Endothelial cell of umbilical vein (primary cell): ENCODE data around the gene CACTIN.
"Not testable (repeated sequence)": the region's sequence is repeated elsewhere in the genome, so short reads cannot be mapped to it uniquely, and the experiment has no call there.

Experiments
- EZH2 ChIP-seq: IDR thresholded peaks from 2 replicates; pipeline ENCODE4 v1.6.1; 2012; ENCODE audit warnings: borderline replicate concordance, low read depth, mild to moderate bottlenecking, moderate library complexity, low read length, inconsistent platforms; ENCODE audit not compliant: severe bottlenecking
- FOS ChIP-seq: IDR thresholded peaks from 2 replicates; pipeline ENCODE4 v1.6.1; 2011; ENCODE audit warnings: mild to moderate bottlenecking, low read length, moderate library complexity, borderline replicate concordance; ENCODE audit not compliant: insufficient read depth
- GATA2 ChIP-seq: IDR thresholded peaks from 2 replicates; pipeline ENCODE4 v1.7.0; 2011; ENCODE audit warnings: low read depth, mild to moderate bottlenecking, moderate library complexity, mixed read lengths, low read length; ENCODE audit not compliant: insufficient read length, insufficient read depth
- JUN ChIP-seq: IDR thresholded peaks from 2 replicates; pipeline ENCODE4 v1.6.1; 2011; ENCODE audit warnings: borderline replicate concordance, low read depth; ENCODE audit not compliant: insufficient read length, insufficient read depth
- MYC ChIP-seq: IDR thresholded peaks from one replicate; pipeline ENCODE4 v1.6.1; 2011; ENCODE audit warnings: mild to moderate bottlenecking, low read depth, low read length
- POLR2A ChIP-seq: IDR thresholded peaks from 2 replicates; pipeline ENCODE4 v1.6.1; 2012; ENCODE audit warnings: low read depth, mild to moderate bottlenecking, control low read depth, low read length
- POLR2AphosphoS5 ChIP-seq: IDR thresholded peaks from 2 replicates; pipeline ENCODE4 v1.6.1; 2012; ENCODE audit warnings: low read depth, mild to moderate bottlenecking, control low read depth, low read length, moderate library complexity; ENCODE audit not compliant: insufficient read depth
- TF ChIP-seq, protein P1 (sequence below), 2 donors: IDR thresholded peaks; 1 replicate in 1 of 2; 2 replicates in 1 of 2; pipeline ENCODE4 v1.5.1; 2011; ENCODE audit warnings: low read length in 2 of 2, mild to moderate bottlenecking in 2 of 2, moderate library complexity in 2 of 2, control low read depth in 1 of 2, inconsistent platforms in 1 of 2, low read depth in 1 of 2; ENCODE audit not compliant: insufficient read depth in 1 of 2; ENCODE audit errors: extremely low read depth in 1 of 2
- TF ChIP-seq, protein P2 (sequence below): IDR thresholded peaks from 2 replicates; pipeline ENCODE4 v1.6.1; 2011; ENCODE audit not compliant: insufficient read depth, insufficient read length

DNA sequence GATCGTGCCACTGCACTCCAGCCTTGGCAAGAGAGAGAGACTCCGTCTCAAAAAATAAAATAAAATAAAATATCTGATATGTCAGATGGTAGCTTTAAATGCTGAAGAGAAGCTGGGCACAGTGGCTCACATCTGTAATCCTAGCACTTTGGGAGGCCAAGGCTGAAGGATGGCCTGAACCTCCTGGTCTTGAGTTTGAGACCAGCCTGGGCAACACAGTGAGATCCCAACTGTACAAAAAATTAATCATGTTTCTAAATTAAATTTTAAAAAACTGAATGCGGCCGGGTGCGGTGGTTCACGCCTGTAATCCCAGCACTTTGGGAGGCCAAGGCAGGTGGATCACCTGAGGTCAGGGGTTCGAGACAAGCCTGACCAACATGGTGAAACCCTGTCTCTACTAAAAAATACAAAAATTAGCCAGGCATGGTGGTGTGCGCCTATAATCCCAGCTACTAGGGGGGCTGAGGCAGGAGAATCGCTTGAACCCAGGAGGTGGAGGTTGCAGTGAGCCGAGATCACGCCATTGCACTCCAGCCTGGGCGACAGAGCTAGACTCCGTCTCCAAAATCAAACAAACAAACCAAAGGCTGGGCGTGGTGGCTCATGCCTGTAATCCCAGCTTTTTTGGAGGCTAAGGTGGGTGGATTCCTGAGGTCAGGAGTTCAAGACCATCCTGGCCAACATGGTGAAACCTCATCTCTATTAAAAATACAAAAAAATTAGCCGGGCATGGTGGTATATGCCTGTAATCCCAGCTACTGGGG is 42.4 kb downstream of the CACTIN start:
- TF ChIP-seq, protein P1, sequence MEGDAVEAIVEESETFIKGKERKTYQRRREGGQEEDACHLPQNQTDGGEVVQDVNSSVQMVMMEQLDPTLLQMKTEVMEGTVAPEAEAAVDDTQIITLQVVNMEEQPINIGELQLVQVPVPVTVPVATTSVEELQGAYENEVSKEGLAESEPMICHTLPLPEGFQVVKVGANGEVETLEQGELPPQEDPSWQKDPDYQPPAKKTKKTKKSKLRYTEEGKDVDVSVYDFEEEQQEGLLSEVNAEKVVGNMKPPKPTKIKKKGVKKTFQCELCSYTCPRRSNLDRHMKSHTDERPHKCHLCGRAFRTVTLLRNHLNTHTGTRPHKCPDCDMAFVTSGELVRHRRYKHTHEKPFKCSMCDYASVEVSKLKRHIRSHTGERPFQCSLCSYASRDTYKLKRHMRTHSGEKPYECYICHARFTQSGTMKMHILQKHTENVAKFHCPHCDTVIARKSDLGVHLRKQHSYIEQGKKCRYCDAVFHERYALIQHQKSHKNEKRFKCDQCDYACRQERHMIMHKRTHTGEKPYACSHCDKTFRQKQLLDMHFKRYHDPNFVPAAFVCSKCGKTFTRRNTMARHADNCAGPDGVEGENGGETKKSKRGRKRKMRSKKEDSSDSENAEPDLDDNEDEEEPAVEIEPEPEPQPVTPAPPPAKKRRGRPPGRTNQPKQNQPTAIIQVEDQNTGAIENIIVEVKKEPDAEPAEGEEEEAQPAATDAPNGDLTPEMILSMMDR (IDR thresholded peaks at IDR 0.05; ENCODE audit: extremely low read depth in 1 of 2, insufficient read depth in 1 of 2, low read depth in 1 of 2, low read length in 2 of 2) = not testable (repeated sequence)
- not testable (repeated sequence) for TF ChIP-seq JUN, MYC, POLR2A, EZH2, POLR2AphosphoS5, FOS, GATA2
- TF ChIP-seq, protein P2, sequence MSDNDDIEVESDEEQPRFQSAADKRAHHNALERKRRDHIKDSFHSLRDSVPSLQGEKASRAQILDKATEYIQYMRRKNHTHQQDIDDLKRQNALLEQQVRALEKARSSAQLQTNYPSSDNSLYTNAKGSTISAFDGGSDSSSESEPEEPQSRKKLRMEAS = not testable (repeated sequence)
